ENCODE measurements around the gene TSPYL1. TPM values are rescaled to one million over a fixed set of nuclear protein-coding genes. Genes with fewer than 3 reads are reported as not detected.

Gene TSPYL1
- total and polyA plus RNA-seq, 2 experiments from 2014 or later, result 40.8 to 65.2 TPM

- Histone ChIP-seq H3K4me3 (no peak overlapping the region), H3K36me3 (no peaks in the 10 kb centered on the region), H3K27ac (no peak overlapping the region), H3K27me3 (no peaks in the 10 kb centered on the region), H3K4me1 (ENCODE audit: low read depth) (no peaks in the 10 kb centered on the region), H3K9me3 (ENCODE audit: low read depth) (peaks cover 3% of the 10 kb centered on the region)
- DNase-seq (ENCODE audit: low read depth in 1 of 2, low spot score in 1 of 2), result no peak
- no peak for TF ChIP-seq CTCF (IDR thresholded peaks at IDR 0.05; ENCODE audit: low read depth, low read length)
Measured at GRCh38 chr6:116307001-116307400, 27.3 kb upstream of the TSPYL1 start.

DNA sequence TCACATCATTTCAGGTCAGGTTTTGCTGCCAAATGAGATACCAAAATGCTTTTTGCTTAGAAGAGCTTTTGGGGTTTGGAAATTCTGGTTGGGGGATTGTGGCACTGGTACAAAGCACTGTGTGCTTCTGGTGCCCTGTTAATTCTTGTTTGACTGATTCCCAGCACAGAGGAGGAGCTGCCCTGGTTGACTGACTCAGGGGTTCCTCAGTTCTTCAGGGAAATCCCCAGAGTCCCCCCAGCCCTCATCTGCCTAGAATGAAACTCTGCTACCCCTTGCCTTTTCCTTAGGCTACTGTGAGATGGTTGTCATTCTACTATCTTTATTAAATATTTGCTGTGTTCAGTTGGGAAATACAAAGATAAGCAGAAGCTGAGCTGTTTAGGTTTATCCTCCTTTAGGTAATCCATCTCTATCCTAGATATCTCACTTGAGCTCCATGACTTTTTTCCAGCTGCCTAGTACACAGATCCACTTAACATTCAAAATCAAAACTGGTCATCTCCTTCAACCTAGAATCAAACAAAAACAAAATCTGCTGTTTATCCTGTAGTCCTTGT is 24.9 kb upstream of the TSPYL1 start:
- no peak overlapping the region for H3K4me3 ChIP-seq
- H3K27ac ChIP-seq, result no peak overlapping the region
- H3K9me3 ChIP-seq (ENCODE audit: low read depth), result peaks cover 3% of the 10 kb centered on the region
- H3K27me3 ChIP-seq, result no peaks in the 10 kb centered on the region
- DNase-seq (ENCODE audit: low read depth in 1 of 2, low spot score in 1 of 2), result no peak
- H3K4me1 ChIP-seq (ENCODE audit: low read depth), result no peaks in the 10 kb centered on the region
- H3K36me3 ChIP-seq, result no peaks in the 10 kb centered on the region
- TF ChIP-seq CTCF (IDR thresholded peaks at IDR 0.05; ENCODE audit: low read depth, low read length), result no peak

- H3K4me1 ChIP-seq (ENCODE audit: low read depth), result no peaks in the 10 kb centered on the region
- no peaks in the 10 kb centered on the region for H3K27me3 ChIP-seq
- no peak overlapping the region for H3K4me3 ChIP-seq
- no peak for TF ChIP-seq CTCF (IDR thresholded peaks at IDR 0.05; ENCODE audit: low read depth, low read length)
- H3K9me3 ChIP-seq (ENCODE audit: low read depth), result no peaks in the 10 kb centered on the region
- no peak overlapping the region for H3K27ac ChIP-seq
- H3K36me3 ChIP-seq, result no peaks in the 10 kb centered on the region
- DNase-seq (ENCODE audit: low read depth in 1 of 2, low spot score in 1 of 2), result no peak
Measured at GRCh38 chr6:116301104-116301503, 21.4 kb upstream of the TSPYL1 start.

- no peak for TF ChIP-seq CTCF (IDR thresholded peaks at IDR 0.05; ENCODE audit: low read depth, low read length)
- no peak overlapping the region for H3K27ac ChIP-seq
- no peaks in the 10 kb centered on the region for H3K4me1 ChIP-seq (ENCODE audit: low read depth)
- no peaks in the 10 kb centered on the region for H3K36me3 ChIP-seq
- no peaks in the 10 kb centered on the region for H3K9me3 ChIP-seq (ENCODE audit: low read depth)
- no peak for DNase-seq (ENCODE audit: low read depth in 1 of 2, low spot score in 1 of 2)
- H3K27me3 ChIP-seq, result no peaks in the 10 kb centered on the region
- H3K4me3 ChIP-seq, result no peak overlapping the region
Measured at GRCh38 chr6:116300566-116300965, 20.8 kb upstream of the TSPYL1 start.

- Histone ChIP-seq H3K27me3 (no peaks in the 10 kb centered on the region), H3K36me3 (no peaks in the 10 kb centered on the region), H3K27ac (no peak overlapping the region), H3K4me3 (no peak overlapping the region), H3K9me3 (ENCODE audit: low read depth) (no peaks in the 10 kb centered on the region), H3K4me1 (ENCODE audit: low read depth) (no peaks in the 10 kb centered on the region)
- DNase-seq (ENCODE audit: low read depth in 1 of 2, low spot score in 1 of 2), result no peak
- no peak for TF ChIP-seq CTCF (IDR thresholded peaks at IDR 0.05; ENCODE audit: low read depth, low read length)
Measured at GRCh38 chr6:116298973-116299372, 19.2 kb upstream of the TSPYL1 start.

GRCh38 chr6:116298273-116298672 is 18.5 kb upstream of the TSPYL1 start:
- Histone ChIP-seq H3K9me3 (ENCODE audit: low read depth) (no peaks in the 10 kb centered on the region), H3K4me3 (no peak overlapping the region), H3K4me1 (ENCODE audit: low read depth) (no peaks in the 10 kb centered on the region), H3K27ac (no peak overlapping the region), H3K36me3 (no peaks in the 10 kb centered on the region), H3K27me3 (no peaks in the 10 kb centered on the region)
- no peak for DNase-seq (ENCODE audit: low read depth in 1 of 2, low spot score in 1 of 2)
- TF ChIP-seq CTCF (IDR thresholded peaks at IDR 0.05; ENCODE audit: low read depth, low read length), result no peak
